Left ventricle myocardium inferior (tissue), 1 donor: ENCODE results near the gene HNRNPR. TPM values are rescaled to one million over a fixed set of nuclear protein-coding genes. Genes with fewer than 3 reads are reported as not detected.

Source experiments
- DNase-seq: peaks from one replicate; pipeline ENCODE4 v3.0.0-alpha.2; 2020
- H3K27ac ChIP-seq: fragments of 200-600 bp; replicated peaks from 2 replicates; pipeline ENCODE4 v1.8.0; 2021
- H3K27me3 ChIP-seq: fragments of 200-600 bp; 2 replicates; pipeline ENCODE4 v1.8.0; 2021; ENCODE audit warnings: low read depth
- H3K36me3 ChIP-seq: fragments of 200-600 bp; 2 replicates; pipeline ENCODE4 v1.8.0; 2021
- H3K4me1 ChIP-seq: fragments of 200-600 bp; 2 replicates; pipeline ENCODE4 v1.8.0; 2021
- H3K4me3 ChIP-seq: fragments of 200-600 bp; 2 replicates; pipeline ENCODE4 v1.8.0; 2021; ENCODE audit warnings: mild to moderate bottlenecking, moderate library complexity
- H3K9me3 ChIP-seq: fragments of 200-600 bp; replicated peaks from 2 replicates; pipeline ENCODE4 v1.8.0; 2021
- CTCF ChIP-seq: fragments of 200-600 bp; IDR thresholded peaks from 2 replicates; pipeline ENCODE4 v1.8.0; 2021; ENCODE audit warnings: antibody characterized with exemption, mild to moderate bottlenecking, borderline replicate concordance
- intact Hi-C: fragments of 100-400 bp; cut with micrococcal nuclease; formaldehyde crosslinking; loops from one replicate; pipeline ENCODE4 v1.11.0; 2022
- total RNA-seq: library from RNA; stranded (reverse); fragmentation: NEBNext Ultra II Directional; extraction: Animal tissue kit (Norgen Biotek cat#: 25700); gene quantifications from one replicate; pipeline ENCODE4 v1.2.1, GENCODE V29; 2021
- donor health status: DM: no; HTN: yes; CAD: no; lungs with severe emphysema.

Gene HNRNPR
- total RNA-seq, 1 donor from 2014 or later: 54.6 TPM

DNA sequence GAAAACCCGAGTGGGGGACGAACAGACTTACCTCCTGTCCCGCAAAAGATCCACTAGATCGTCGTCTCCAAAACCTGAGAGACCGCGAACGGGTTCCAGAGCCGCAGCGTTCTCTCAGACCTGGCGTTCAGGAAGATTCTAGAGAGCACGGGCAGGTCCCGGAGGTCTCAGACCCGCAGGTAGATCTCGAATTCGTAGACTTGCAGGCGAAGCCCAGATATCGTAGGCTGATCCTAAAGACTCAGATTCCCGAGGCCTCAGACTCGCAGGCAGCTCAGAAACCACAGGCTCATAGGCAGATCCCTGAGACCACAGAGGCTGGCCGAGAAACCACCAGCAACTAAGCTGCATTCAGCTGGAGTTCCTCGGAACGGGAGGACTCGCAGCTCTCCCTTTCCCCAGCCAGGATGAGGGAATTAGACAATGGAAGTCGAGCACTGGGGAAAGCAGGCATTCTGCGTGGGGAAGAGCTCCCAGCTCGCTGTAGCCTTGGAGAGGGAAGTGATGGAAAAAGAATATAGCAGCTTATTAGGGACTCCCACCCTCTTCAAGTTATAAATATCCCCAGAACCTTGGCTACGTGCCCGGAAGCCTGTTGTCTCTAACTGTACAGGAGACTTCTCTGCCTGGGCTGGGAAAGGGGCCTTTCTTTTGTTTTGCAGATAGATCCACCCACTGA is 25.4 kb upstream of the HNRNPR start, which contains the start of gene ZNF436:
TSS of gene ZNF436 (minus strand) at position 502 of the 679 bp plus-strand sequence. CDS start 1,831 bp downstream, outside the sequence.
- TF ChIP-seq CTCF: no peak
- Histone ChIP-seq H3K4me3 (peak within 1 kb of the TSS; percentile 88), H3K9me3 (peaks cover 23% of the 10 kb centered on the region), H3K36me3 (peaks cover 27% of the 10 kb centered on the region), H3K4me1 (peaks cover 67% of the 10 kb centered on the region), H3K27ac (peak within 1 kb of the TSS; percentile 99), H3K27me3 (no peaks in the 10 kb centered on the region)
- intact Hi-C loops: no loop called here
- DNase-seq: peak; percentile 90

- peak; percentile 25 for TF ChIP-seq CTCF
- Histone ChIP-seq H3K4me3 (peak overlapping the region; percentile 88), H3K4me1 (peaks cover 67% of the 10 kb centered on the region), H3K27me3 (no peaks in the 10 kb centered on the region), H3K9me3 (peaks cover 30% of the 10 kb centered on the region), H3K27ac (peak overlapping the region; percentile 99), H3K36me3 (peaks cover 35% of the 10 kb centered on the region)
- intact Hi-C loops: no loop called here
- peak; percentile 92 for DNase-seq
Observed at GRCh38 chr1:23368562-23369334, 24.7 kb upstream of the HNRNPR start.

- Histone ChIP-seq H3K27me3 (no peaks in the 10 kb centered on the region), H3K4me3 (peak overlapping the region; percentile 88), H3K27ac (peak overlapping the region; percentile 99), H3K9me3 (peaks cover 38% of the 10 kb centered on the region), H3K4me1 (peaks cover 64% of the 10 kb centered on the region), H3K36me3 (peaks cover 42% of the 10 kb centered on the region)
- intact Hi-C loops: no loop called here
- peak; percentile 27 for TF ChIP-seq CTCF
- peak; percentile 99 for DNase-seq
Observed at GRCh38 chr1:23367791-23368561, 23.9 kb upstream of the HNRNPR start.

DNA sequence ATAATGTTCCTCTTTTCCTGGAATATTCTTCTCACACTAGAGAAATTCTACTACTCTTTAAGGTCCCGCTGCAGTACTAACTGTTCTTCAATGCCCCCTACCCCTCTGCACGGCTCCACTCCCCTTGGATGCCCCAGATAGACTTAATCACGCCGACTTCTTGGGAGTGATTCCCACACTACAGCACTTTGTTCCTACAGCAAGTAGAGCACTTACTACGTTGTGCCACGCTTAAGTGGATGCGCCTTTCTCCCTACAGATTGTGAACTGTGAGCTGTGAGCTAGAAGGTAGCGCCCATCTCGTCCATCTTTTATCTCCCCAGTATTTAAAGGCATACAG is 23.3 kb upstream of the HNRNPR start:
- H3K36me3 ChIP-seq: peaks cover 48% of the 10 kb centered on the region
- intact Hi-C loops: no loop called here
- H3K4me1 ChIP-seq: peaks cover 59% of the 10 kb centered on the region
- H3K9me3 ChIP-seq: peaks cover 43% of the 10 kb centered on the region
- peak overlapping the region; percentile 88 for H3K4me3 ChIP-seq
- H3K27ac ChIP-seq: peak overlapping the region; percentile 99
- TF ChIP-seq CTCF: no peak
- DNase-seq: no peak
- H3K27me3 ChIP-seq: no peaks in the 10 kb centered on the region

- no peaks in the 10 kb centered on the region for H3K27me3 ChIP-seq
- H3K4me3 ChIP-seq: peak overlapping the region; percentile 88
- DNase-seq: no peak
- no peak for TF ChIP-seq CTCF
- peak overlapping the region; percentile 99 for H3K27ac ChIP-seq
- intact Hi-C loops: no loop called here
- H3K36me3 ChIP-seq: peaks cover 56% of the 10 kb centered on the region
- peaks cover 51% of the 10 kb centered on the region for H3K9me3 ChIP-seq
- H3K4me1 ChIP-seq: peaks cover 51% of the 10 kb centered on the region
Observed at GRCh38 chr1:23366598-23366997, 22.5 kb upstream of the HNRNPR start.
